Lower lobe of right lung (tissue), 2 donors: ENCODE measurements around the gene KIF19. TPM values are rescaled to one million over a fixed set of nuclear protein-coding genes. Genes with fewer than 3 reads are reported as not detected.

Experiments used
- ATAC-seq, 2 donors: fragments of 200-7000 bp; cut with Tn5 transposase; one replicate each; pipeline ENCODE4 v1.9.1; 2020 to 2022; ENCODE audit warnings: mild to moderate bottlenecking in 2 of 2, moderate library complexity in 2 of 2
- DNase-seq: peaks from one replicate; pipeline ENCODE4 v3.0.0-alpha.2; 2020
- H3K27ac ChIP-seq: fragments of 200-600 bp; one replicate; pipeline ENCODE4 v1.8.0; 2022
- H3K27me3 ChIP-seq: fragments of 200-600 bp; one replicate; pipeline ENCODE4 v1.8.0; 2022; ENCODE audit warnings: low read depth
- H3K36me3 ChIP-seq: fragments of 200-600 bp; one replicate; pipeline ENCODE4 v1.8.0; 2022; ENCODE audit warnings: mild to moderate bottlenecking
- H3K4me1 ChIP-seq: fragments of 200-600 bp; one replicate; pipeline ENCODE4 v1.8.0; 2022
- H3K4me3 ChIP-seq: fragments of 200-600 bp; one replicate; pipeline ENCODE4 v1.8.0; 2022; ENCODE audit warnings: mild to moderate bottlenecking
- H3K9me3 ChIP-seq: fragments of 200-600 bp; one replicate; pipeline ENCODE4 v1.8.0; 2022
- intact Hi-C: fragments of 100-400 bp; cut with DNase I; formaldehyde crosslinking; loops from one replicate; pipeline ENCODE4 v1.11.0; 2022
- total RNA-seq: library from RNA; stranded (reverse); fragmentation: NEBNext Ultra II Directional; extraction: Animal tissue kit (Norgen Biotek cat#: 25700); gene quantifications from one replicate; pipeline ENCODE4 v1.2.1, GENCODE V29; 2021
- TF ChIP-seq, protein P1 (sequence below): fragments of 200-600 bp; IDR thresholded peaks from one replicate; pipeline ENCODE4 v1.8.0; 2022; ENCODE audit warnings: antibody characterized with exemption, mild to moderate bottlenecking
- donor health status: DM: no; HTN: yes; CAD: no; lungs with severe emphysema.

The KIF19 gene
- total RNA-seq, 1 donor from 2014 or later, result 3.6 TPM

DNA sequence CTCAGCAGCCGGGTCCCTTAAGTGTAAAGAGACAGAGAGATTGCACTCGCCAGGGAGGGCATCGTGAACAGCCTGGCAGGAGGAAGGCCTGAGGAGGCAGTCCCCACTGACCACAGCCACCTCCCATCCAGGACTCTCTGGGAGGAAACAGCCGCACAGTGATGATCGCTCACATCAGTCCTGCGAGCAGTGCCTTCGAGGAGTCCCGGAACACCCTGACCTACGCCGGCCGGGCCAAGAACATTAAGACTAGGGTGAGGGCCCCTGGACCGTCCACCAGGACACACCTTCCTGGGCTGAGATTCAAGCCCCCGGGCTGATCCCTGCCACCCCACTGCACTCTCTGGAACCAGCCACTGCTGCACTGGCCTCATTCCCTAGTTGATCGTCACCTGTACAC is 21.6 kb downstream of the KIF19 start:
- TF ChIP-seq, protein P1, sequence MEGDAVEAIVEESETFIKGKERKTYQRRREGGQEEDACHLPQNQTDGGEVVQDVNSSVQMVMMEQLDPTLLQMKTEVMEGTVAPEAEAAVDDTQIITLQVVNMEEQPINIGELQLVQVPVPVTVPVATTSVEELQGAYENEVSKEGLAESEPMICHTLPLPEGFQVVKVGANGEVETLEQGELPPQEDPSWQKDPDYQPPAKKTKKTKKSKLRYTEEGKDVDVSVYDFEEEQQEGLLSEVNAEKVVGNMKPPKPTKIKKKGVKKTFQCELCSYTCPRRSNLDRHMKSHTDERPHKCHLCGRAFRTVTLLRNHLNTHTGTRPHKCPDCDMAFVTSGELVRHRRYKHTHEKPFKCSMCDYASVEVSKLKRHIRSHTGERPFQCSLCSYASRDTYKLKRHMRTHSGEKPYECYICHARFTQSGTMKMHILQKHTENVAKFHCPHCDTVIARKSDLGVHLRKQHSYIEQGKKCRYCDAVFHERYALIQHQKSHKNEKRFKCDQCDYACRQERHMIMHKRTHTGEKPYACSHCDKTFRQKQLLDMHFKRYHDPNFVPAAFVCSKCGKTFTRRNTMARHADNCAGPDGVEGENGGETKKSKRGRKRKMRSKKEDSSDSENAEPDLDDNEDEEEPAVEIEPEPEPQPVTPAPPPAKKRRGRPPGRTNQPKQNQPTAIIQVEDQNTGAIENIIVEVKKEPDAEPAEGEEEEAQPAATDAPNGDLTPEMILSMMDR, result no peak
- H3K27ac ChIP-seq, result no peak overlapping the region
- DNase-seq (no peak), ATAC-seq (no peak)
- H3K4me1 ChIP-seq, result no peaks in the 10 kb centered on the region
- no peaks in the 10 kb centered on the region for H3K36me3 ChIP-seq
- no peaks in the 10 kb centered on the region for H3K9me3 ChIP-seq
- H3K27me3 ChIP-seq, result peaks cover 46% of the 10 kb centered on the region
- intact Hi-C loops, result no loop called here
- no peak overlapping the region for H3K4me3 ChIP-seq

DNA sequence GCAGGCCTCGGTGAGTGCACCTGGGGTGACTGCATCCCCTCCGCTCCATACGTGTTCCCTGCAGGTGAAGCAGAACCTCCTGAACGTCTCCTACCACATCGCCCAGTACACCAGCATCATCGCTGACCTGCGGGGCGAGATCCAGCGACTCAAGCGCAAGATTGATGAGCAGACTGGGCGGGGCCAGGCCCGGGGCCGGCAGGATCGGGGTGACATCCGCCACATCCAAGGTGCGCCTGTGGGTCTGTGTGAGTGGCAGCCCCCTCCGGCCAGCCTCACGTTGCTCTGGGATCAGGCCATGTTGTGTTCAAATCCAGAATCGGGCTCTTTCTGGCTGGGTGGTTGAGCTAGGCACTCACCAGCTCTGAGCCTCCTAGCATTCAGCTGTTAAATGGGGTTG is 23.1 kb downstream of the KIF19 start:
- no peaks in the 10 kb centered on the region for H3K36me3 ChIP-seq
- H3K4me1 ChIP-seq, result no peaks in the 10 kb centered on the region
- TF ChIP-seq, protein P1, result no peak
- H3K27me3 ChIP-seq, result peaks cover 61% of the 10 kb centered on the region
- DNase-seq, result no peak
- H3K27ac ChIP-seq, result no peak overlapping the region
- intact Hi-C loops, result no loop called here
- no peaks in the 10 kb centered on the region for H3K9me3 ChIP-seq
- no peak overlapping the region for H3K4me3 ChIP-seq
- ATAC-seq, result no peak

DNA sequence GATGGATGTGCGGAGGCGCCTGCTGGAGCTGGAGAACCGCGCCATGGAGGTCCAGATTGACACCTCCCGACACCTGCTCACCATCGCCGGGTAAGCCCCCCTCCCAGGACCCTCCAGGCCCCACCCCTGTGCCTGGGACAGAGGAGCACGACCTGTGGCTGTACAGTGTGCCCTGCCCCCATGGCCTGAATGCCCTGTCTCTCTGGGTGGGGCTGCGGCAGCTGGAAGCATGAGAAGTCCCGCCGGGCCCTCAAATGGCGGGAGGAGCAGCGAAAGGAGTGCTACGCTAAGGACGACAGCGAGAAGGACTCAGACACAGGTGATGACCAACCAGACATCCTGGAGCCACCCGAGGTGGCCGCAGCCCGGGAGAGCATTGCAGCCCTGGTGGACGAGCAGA is 24.5 kb downstream of the KIF19 start:
- Histone ChIP-seq H3K27me3 (peaks cover 68% of the 10 kb centered on the region), H3K27ac (no peak overlapping the region), H3K9me3 (no peaks in the 10 kb centered on the region), H3K4me3 (no peak overlapping the region), H3K36me3 (no peaks in the 10 kb centered on the region), H3K4me1 (no peaks in the 10 kb centered on the region)
- TF ChIP-seq, protein P1, result no peak
- intact Hi-C loops, result no loop called here
- DNase-seq, result no peak
- no peak for ATAC-seq

DNA sequence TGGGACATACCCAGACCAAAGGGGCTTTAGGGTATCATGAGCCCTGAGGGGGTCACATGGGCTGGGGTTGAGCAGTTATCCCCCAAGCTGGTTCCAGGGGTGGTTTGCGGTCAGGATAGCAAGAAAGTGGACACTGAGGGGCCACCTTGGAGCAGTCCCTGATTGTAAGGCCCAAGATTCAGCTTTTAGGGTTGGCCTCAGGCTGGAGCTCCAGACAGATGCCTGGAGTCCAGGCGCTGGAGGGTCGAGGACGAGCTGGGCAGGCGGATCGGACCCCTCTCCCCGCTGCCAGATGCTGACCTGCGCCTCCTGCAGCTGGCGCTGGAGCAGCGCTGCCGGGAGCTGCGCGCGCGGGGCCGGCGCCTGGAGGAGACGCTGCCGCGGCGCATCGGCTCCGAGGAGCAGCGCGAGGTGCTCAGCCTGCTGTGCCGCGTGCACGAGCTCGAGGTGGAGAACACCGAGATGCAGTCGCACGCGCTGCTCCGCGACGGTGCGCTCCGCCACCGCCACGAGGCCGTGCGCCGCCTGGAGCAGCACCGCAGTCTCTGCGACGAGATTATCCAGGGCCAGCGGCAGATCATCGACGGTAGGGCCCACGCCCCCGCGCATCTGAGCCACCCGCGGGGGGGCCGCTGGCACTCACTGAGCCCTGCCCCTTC is 25.7 kb downstream of the KIF19 start:
- no peak overlapping the region for H3K27ac ChIP-seq
- no peaks in the 10 kb centered on the region for H3K4me1 ChIP-seq
- intact Hi-C loops, result no loop called here
- H3K27me3 ChIP-seq, result peaks cover 75% of the 10 kb centered on the region
- no peak for DNase-seq
- ATAC-seq, result no peak
- H3K4me3 ChIP-seq, result no peak overlapping the region
- H3K9me3 ChIP-seq, result no peaks in the 10 kb centered on the region
- H3K36me3 ChIP-seq, result no peaks in the 10 kb centered on the region
- TF ChIP-seq, protein P1, result no peak

DNA sequence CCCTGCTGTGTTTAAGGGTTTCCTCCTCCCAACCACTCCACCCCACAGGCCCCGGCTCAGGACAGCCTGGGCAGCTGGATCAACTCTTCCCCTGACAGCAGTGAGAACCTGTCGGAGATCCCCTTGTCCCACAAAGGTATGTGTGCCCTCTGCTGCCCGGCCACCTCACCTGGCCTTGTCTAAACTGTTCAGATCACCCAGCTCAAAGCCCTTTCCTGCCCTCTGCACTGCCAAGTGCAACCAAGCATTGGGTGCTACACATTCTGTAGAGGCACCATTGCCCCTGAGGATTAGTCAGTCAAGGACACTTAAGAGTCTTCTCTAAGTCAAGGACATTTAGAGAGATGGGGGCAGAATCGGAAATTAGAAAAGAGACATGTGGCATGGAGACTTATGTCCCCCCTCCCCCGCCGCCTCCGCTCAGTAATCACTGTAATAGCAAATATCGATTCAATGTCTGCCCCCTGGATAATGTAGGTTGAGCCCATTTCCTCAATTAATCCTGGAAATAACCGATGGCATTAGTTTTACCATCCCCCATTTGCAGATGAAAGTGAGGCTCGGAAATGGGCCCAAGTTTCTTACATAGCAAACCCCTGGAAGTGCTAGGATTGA is 27.5 kb downstream of the KIF19 start:
- H3K27me3 ChIP-seq, result peaks cover 94% of the 10 kb centered on the region

More for the DNA sequence above, 27.5 kb downstream of the KIF19 start:
- no peaks in the 10 kb centered on the region for H3K36me3 ChIP-seq
- ATAC-seq, result no peak
- TF ChIP-seq, protein P1, result no peak
- intact Hi-C loops, result no loop called here
- H3K4me1 ChIP-seq, result peaks cover 8% of the 10 kb centered on the region
- H3K9me3 ChIP-seq, result no peaks in the 10 kb centered on the region
- H3K27ac ChIP-seq, result no peak overlapping the region
- no peak for DNase-seq
- no peak overlapping the region for H3K4me3 ChIP-seq
